H1 (cell line): ENCODE data around the gene STK32A. TPM values are rescaled to one million over a fixed set of nuclear protein-coding genes. Genes with fewer than 3 reads are reported as not detected.
A peak's percentile ranks its signal among the peaks of the same experiment; 100 is the strongest.

Experiments used
- BRCA1 ChIP-seq: IDR thresholded peaks from 2 replicates; pipeline ENCODE4 v1.6.1; 2012; ENCODE audit warnings: low read depth, low read length, improper control_type of control experiment
- CEBPB ChIP-seq: IDR thresholded peaks from 2 replicates; pipeline ENCODE4 v1.6.1; 2012; ENCODE audit warnings: low read depth, low read length
- EP300 ChIP-seq, 2 experiments: IDR thresholded peaks; 1 replicate in 1 of 2; 2 replicates in 1 of 2; pipeline ENCODE4 v1.6.1; 2011 to 2012; ENCODE audit warnings: low read depth in 2 of 2, low read length in 2 of 2, mild to moderate bottlenecking in 2 of 2, borderline replicate concordance in 1 of 2, inconsistent platforms in 1 of 2, moderate library complexity in 1 of 2
- HDAC2 ChIP-seq, 2 experiments: fragments of 300-600 bp in 1 of 2; sonication (generic) in 1 of 2; IDR thresholded peaks; 2 replicates each; pipeline ENCODE4 v1.6.1; 2011 to 2012; ENCODE audit warnings: low read depth in 2 of 2, low read length in 2 of 2, mild to moderate bottlenecking in 2 of 2, moderate library complexity in 2 of 2, borderline replicate concordance in 1 of 2, inconsistent platforms in 1 of 2
- RBBP5 ChIP-seq: IDR thresholded peaks from 2 replicates; pipeline ENCODE4 v1.7.1; 2012; ENCODE audit warnings: low read depth, mild to moderate bottlenecking, inconsistent platforms, low read length, moderate library complexity, borderline replicate concordance
- RNF2 ChIP-seq: fragments of 200-900, 300-1000 bp; sonication (generic); IDR thresholded peaks from 2 replicates; pipeline ENCODE4 v1.7.1; 2016; ENCODE audit warnings: borderline replicate concordance, low read depth, mild to moderate bottlenecking, antibody characterized with exemption, low read length; ENCODE audit not compliant: poor library complexity, severe bottlenecking; ENCODE audit errors: missing control alignments
- SIRT6 ChIP-seq: IDR thresholded peaks from one replicate; pipeline ENCODE4 v1.7.1; 2012; ENCODE audit warnings: low read length, inconsistent platforms
- SUZ12 ChIP-seq: fragments of 200-600 bp; sonication (generic); IDR thresholded peaks from 2 replicates; pipeline ENCODE4 v1.6.1; 2012; ENCODE audit warnings: mild to moderate bottlenecking, inconsistent platforms, low read length, moderate library complexity, mixed read lengths
- polyA plus RNA-seq, 7 experiments: library from polyadenylated mRNA; depleted of rRNA in 3 of 7; stranded (reverse) in 5 of 7; unstranded in 2 of 7; fragments of >200 nt in 5 of 7; fragments of 200-250 nt in 2 of 7; gene quantifications; 1 replicate in 5 of 7; 2 replicates in 1 of 7; 4 replicates in 1 of 7; pipeline versions ENCODE4 v1.2.1 to v1.2.3, GENCODE V29; 2011 to 2013; ENCODE audit warnings: missing spikeins in 2 of 7, mixed read lengths in 2 of 7
- total RNA-seq: library from RNA; stranded (reverse); fragmentation: NEBNext Ultra II Directional; extraction: Animal tissue kit (Norgen Biotek cat#: 25700); gene quantifications from 2 replicates; pipeline ENCODE4 v1.2.1, GENCODE V29; 2021

The STK32A gene
- total and polyA plus RNA-seq, 2 of the 8 experiments (the other 6 are each of a cell fraction or from before 2014, with no cell fraction given): 1.3 to 2.5 TPM

DNA sequence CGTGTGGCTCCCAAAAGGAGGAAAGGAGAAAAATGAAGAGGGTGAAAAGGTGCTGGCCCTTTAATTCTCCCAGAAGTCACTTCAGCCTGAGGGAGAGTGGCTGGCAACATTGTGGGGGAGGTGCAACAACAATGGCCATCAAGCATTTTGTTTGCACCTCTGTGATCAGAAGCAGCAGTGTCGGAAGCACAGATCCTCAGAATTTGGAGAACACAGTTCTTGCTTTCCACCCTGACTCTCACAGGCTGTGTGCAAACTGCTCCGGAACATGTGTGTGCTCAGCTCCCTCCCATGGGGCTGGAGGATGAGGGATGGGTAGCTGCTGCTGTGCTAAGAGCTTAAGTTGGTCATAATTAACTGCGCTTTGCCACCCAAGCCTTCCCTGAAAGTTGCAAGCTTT, 147.9 kb downstream of the STK32A start (continued):
- TF ChIP-seq HDAC2 (IDR thresholded peaks at IDR 0.05; ENCODE audit: borderline replicate concordance in 1 of 2, low read depth in 2 of 2, low read length in 2 of 2) (no peak), BRCA1 (no peak), RBBP5 (peak; percentile 63; the same call in 1 of the 2 replicates), RNF2 (no peak), SIRT6 (no peak), EP300 (IDR thresholded peaks at IDR 0.05; ENCODE audit: borderline replicate concordance in 1 of 2, low read depth in 2 of 2, low read length in 2 of 2) (no peak), SUZ12 (no peak), CEBPB (no peak)
